ENCODE results near the gene ADM.

Gene ADM

GRCh38 chr11:10328314-10329098, 23.6 kb downstream of the ADM start:
- DNase-seq (ENCODE audit: low read depth in 2 of 2), result no peak

GRCh38 chr11:10329356-10329755, 24.5 kb downstream of the ADM start:
- no peak for DNase-seq (ENCODE audit: low read depth in 2 of 2)

- no peak for DNase-seq (ENCODE audit: low read depth in 2 of 2)
These were observed 25.1 kb downstream of the ADM start for GRCh38 chr11:10329935-10330334.

GRCh38 chr11:10331548-10332289, 26.8 kb downstream of the ADM start:
- no peak for DNase-seq (ENCODE audit: low read depth in 2 of 2)

GRCh38 chr11:10333490-10333889, 28.6 kb downstream of the ADM start:
- DNase-seq (ENCODE audit: low read depth in 2 of 2), result no peak

GRCh38 chr11:10338287-10338686, 33.4 kb downstream of the ADM start:
- no peak for DNase-seq (ENCODE audit: low read depth in 2 of 2)

GRCh38 chr11:10348650-10349280, 43.9 kb downstream of the ADM start:
- no peak for DNase-seq (ENCODE audit: low read depth in 2 of 2)

GRCh38 chr11:10349281-10349665, 44.4 kb downstream of the ADM start:
- no peak for DNase-seq (ENCODE audit: low read depth in 2 of 2)

GRCh38 chr11:10349806-10350205, 44.9 kb downstream of the ADM start:
- no peak for DNase-seq (ENCODE audit: low read depth in 2 of 2)

GRCh38 chr11:10350334-10350733, 45.5 kb downstream of the ADM start:
- no peak for DNase-seq (ENCODE audit: low read depth in 2 of 2)

- DNase-seq (ENCODE audit: low read depth in 2 of 2), result no peak
These were observed 46.5 kb downstream of the ADM start for GRCh38 chr11:10351435-10351764.

GRCh38 chr11:10351765-10352641, 47.1 kb downstream of the ADM start:
- DNase-seq (ENCODE audit: low read depth in 2 of 2), result no peak

- no peak for DNase-seq (ENCODE audit: low read depth in 2 of 2)
These were observed 48.2 kb downstream of the ADM start for GRCh38 chr11:10352921-10353550.

- DNase-seq (ENCODE audit: low read depth in 2 of 2), result no peak
These were observed 49.5 kb downstream of the ADM start for GRCh38 chr11:10354389-10354788.

GRCh38 chr11:10355257-10355661, 50.4 kb downstream of the ADM start:
- DNase-seq (ENCODE audit: low read depth in 2 of 2), result no peak

- DNase-seq (ENCODE audit: low read depth in 2 of 2), result no peak
These were observed 51.3 kb downstream of the ADM start for GRCh38 chr11:10356161-10356560.
